BJ (cell line): ENCODE measurements around the gene LGR5. TPM values are rescaled to one million over a fixed set of nuclear protein-coding genes. Genes with fewer than 3 reads are reported as not detected.

Experiments
- CTCF ChIA-PET: fragments of 350-600 bp; formaldehyde crosslinking; extraction: SDS; loops from one replicate; lab custom pipeline; 2021; ENCODE audit warnings: antibody characterized with exemption, inconsistent platforms; lab: Yijun Ruan, JAX
- POLR2A ChIA-PET: fragments of 300-600 bp; sonication (Branson Sonifier 250); formaldehyde crosslinking; extraction: SDS; loops from one replicate; lab custom pipeline; 2021; ENCODE audit warnings: antibody characterized with exemption; lab: Charles Lee
- DNase-seq: peaks from one replicate; pipeline ENCODE4 v3.0.0-alpha.2; 2011; ENCODE audit warnings: low read depth
- H3K27me3 ChIP-seq: 2 replicates; pipeline ENCODE4 v1.6.0; 2011; ENCODE audit warnings: low read length; ENCODE audit not compliant: control insufficient read depth, insufficient read depth
- H3K36me3 ChIP-seq: 2 replicates; pipeline ENCODE4 v1.5.1; 2011; ENCODE audit warnings: low read length; ENCODE audit not compliant: control insufficient read depth, insufficient read depth
- H3K4me3 ChIP-seq: 2 replicates; pipeline ENCODE4 v1.5.1; 2011; ENCODE audit warnings: low read depth, mild to moderate bottlenecking, control low read depth, low read length
- polyA plus RNA-seq: library from polyadenylated mRNA; depleted of rRNA; stranded (reverse); fragments of >200 nt; gene quantifications from 2 replicates; pipeline ENCODE4 v1.2.3, GENCODE V29; 2011
- TF ChIP-seq, protein P1 (sequence below): IDR thresholded peaks from 2 replicates; pipeline ENCODE4 v1.5.1; 2011; ENCODE audit warnings: low read depth, mild to moderate bottlenecking, control low read depth, inconsistent platforms, low read length, moderate library complexity; ENCODE audit not compliant: insufficient read depth

LGR5 gene
- polyA plus RNA-seq, 1 experiment: 0.23 TPM

DNA sequence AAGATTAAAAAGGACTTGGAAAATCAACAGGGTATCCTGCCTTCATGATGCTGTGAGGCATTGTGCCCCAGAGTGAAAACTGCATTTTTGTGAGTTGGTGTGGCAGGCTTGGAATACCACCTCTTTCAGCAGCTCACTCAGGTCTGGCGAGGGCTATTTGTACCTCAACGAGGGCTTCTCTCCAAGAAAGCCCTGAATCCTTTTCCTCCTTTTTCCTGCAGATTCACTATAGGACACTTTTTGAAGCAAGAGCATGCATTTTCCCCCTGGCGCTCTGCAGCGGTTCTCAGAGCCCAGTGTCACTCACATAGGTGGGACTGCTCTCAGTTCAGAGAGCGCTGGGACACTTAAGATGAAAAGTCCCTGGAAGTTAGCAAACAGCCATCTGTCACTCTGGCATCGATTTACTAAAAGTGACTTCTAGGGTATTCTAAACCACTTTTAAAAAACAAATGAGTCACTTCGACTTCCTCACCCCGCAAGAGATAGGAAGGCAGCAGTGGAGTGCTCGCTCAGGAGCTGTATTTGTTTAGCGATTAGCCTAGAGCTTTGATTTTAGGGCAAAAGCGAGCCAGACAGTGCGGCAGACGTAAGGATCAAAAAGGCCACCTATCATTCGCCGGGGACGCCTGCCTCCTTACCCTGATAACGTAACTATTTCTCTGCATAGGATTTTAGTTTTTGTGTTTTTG, 782 bp upstream of the LGR5 start:
- ChIA-PET POLR2A (no interaction called here), CTCF (interaction anchor here (0.6 to 1.7 kb wide), 3 partner anchors 11 to 26 kb away, joined by 3 to 5 read pairs (median 3); no protein-coding TSS in a partner anchor)
- Histone ChIP-seq H3K4me3 (no peak overlapping the region), H3K36me3 (no peaks in the 10 kb centered on the region), H3K27me3 (peaks cover 36% of the 10 kb centered on the region)
- DNase-seq: no peak
- TF ChIP-seq, protein P1, sequence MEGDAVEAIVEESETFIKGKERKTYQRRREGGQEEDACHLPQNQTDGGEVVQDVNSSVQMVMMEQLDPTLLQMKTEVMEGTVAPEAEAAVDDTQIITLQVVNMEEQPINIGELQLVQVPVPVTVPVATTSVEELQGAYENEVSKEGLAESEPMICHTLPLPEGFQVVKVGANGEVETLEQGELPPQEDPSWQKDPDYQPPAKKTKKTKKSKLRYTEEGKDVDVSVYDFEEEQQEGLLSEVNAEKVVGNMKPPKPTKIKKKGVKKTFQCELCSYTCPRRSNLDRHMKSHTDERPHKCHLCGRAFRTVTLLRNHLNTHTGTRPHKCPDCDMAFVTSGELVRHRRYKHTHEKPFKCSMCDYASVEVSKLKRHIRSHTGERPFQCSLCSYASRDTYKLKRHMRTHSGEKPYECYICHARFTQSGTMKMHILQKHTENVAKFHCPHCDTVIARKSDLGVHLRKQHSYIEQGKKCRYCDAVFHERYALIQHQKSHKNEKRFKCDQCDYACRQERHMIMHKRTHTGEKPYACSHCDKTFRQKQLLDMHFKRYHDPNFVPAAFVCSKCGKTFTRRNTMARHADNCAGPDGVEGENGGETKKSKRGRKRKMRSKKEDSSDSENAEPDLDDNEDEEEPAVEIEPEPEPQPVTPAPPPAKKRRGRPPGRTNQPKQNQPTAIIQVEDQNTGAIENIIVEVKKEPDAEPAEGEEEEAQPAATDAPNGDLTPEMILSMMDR: no peak

- no peaks in the 10 kb centered on the region for H3K36me3 ChIP-seq
- ChIA-PET CTCF (interaction anchor here (1.7 kb wide), 1 partner anchor 16 kb away, joined by 5 read pairs; no protein-coding TSS in a partner anchor), POLR2A (no interaction called here)
- peaks cover 36% of the 10 kb centered on the region for H3K27me3 ChIP-seq
- no peak for DNase-seq
- TF ChIP-seq, protein P1: no peak
- peak overlapping the region; percentile 28 for H3K4me3 ChIP-seq
Measured at GRCh38 chr12:71439362-71439612, 311 bp upstream of the LGR5 start.

DNA sequence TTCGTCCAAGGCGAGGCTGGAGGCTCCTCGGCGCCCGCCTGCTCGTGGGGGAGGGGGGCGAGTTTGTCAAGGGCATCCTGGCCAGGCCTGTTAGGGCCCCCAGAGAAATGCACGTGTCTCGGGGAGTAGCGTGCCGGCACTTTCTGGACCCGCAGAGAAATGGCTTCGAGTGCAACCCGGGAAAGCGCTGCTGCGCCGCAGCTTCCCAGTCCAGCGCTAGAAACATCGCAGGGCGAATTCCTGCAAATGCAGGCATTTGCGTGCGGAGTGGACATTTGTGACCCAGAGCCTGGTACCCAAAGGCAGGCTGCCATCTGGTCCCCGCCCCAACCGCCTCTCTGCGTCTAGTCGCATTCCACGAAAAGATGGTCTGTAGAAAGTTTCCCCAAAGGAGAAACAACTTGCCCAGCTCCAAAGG, 756 bp downstream of the LGR5 start:
- H3K36me3 ChIP-seq: no peaks in the 10 kb centered on the region
- H3K27me3 ChIP-seq: peaks cover 36% of the 10 kb centered on the region
- POLR2A ChIA-PET: no interaction called here
- TF ChIP-seq, protein P1: no peak
- no peak for DNase-seq
- CTCF ChIA-PET: interaction anchor here (0.6 to 1.7 kb wide), 2 partner anchors 17 to 302 kb away, joined by 3 to 5 read pairs; no protein-coding TSS in a partner anchor
- no peak overlapping the region for H3K4me3 ChIP-seq

GRCh38 chr12:71440763-71441748, 1.5 kb downstream of the LGR5 start:
- no peak overlapping the region for H3K4me3 ChIP-seq
- no peaks in the 10 kb centered on the region for H3K36me3 ChIP-seq
- DNase-seq: no peak
- peaks cover 36% of the 10 kb centered on the region for H3K27me3 ChIP-seq
- ChIA-PET POLR2A (no interaction called here), CTCF (interaction anchor here (1.0 kb wide), 1 partner anchor 25 kb away, joined by 3 read pairs; no protein-coding TSS in a partner anchor)
- TF ChIP-seq, protein P1: no peak

DNA sequence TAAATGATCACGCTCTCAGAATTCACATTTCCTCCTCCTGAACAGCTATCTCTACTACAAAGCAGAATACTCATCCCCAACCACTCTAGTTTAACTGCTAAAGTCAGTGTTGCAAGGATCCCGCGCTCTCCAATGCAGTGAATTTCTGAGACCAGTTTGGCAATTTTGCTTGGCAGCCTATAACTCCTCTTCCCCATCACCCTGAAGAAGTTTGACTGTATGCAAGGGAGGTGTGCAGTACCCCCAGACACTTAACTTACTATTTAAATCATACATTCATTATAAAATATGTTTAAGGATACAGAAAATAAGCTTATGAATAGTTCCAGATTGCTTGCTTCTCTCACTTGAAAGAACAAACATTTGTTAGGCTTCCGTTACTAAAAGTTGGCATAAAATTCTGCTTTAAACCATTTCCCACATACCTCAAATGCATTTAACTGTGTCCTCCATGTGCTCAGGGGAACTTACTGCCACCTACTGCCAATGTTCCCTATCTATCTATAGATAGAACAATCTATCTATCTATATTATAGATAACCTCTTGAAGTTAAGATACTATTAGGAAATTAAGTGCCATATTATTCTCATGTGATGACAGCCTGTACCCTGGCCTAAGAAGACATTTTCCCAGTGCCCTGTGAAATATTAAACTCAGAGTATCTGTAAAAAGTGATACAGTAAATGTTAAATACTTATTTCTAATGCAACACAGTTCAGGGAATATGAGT, 2.4 kb downstream of the LGR5 start:
- TF ChIP-seq, protein P1: no peak
- CTCF ChIA-PET: interaction anchor here (1.0 kb wide), 1 partner anchor 26 kb away, joined by 3 read pairs; no protein-coding TSS in a partner anchor
- Histone ChIP-seq H3K36me3 (no peaks in the 10 kb centered on the region), H3K27me3 (peaks cover 33% of the 10 kb centered on the region), H3K4me3 (no peak overlapping the region)
- POLR2A ChIA-PET: no interaction called here
- DNase-seq: no peak
